HG03097 (cell line): ENCODE measurements around the gene LCAT.
"Not testable (repeated sequence)": the region's sequence is repeated elsewhere in the genome, so short reads cannot be mapped to it uniquely, and the experiment has no call there.

ENCODE experiments used
- ATAC-seq: cut with Tn5 transposase; IDR thresholded peaks from one replicate; pipeline ENCODE4 v1.9.1; 2021; ENCODE audit not compliant: unreplicated experiment, low FRiP score

Gene LCAT

DNA sequence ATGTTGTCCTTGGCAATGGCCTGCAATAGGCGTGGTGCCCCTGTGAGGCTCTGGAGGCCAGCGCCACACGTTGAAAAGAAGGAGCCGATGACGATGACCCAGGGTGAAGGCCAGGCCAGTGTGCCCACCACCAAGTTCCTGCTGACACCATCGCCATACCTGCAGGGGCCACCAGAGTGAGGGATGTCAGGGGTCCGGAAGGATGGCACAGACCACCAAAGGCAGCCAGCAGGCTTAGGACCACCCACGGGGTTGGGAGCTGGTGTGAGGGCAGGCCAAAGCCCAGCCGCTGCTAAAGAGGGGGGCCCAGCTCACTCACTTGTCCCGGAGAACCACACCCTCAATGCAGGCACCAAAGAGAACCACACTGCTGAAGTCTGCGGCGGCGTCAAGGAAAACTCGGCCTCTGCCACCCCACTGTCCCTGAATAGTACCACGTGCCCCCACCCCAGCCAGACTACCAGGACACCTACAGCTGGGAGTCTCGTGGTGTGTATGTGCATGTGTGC, 6.5 kb upstream of the LCAT start:
- no peak for ATAC-seq

DNA sequence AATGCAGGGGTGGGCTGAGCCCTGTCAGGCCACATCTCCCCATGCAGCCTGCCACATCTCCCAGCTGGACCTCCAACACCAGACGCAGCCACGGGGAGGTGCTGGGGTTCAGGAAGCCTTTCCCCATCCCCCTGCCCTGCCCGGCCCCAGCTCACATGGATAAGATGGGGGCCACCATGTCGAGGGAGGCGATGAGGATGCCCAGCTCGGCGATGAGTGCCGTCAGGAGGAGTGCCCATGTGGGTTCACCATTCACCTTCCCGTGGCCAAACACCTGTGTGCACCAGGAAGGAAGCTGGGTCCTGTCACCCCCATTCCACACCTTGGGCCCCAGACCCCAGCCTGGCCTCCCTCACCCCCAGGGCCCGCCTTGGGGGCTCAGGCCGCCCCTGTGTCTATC, 5.7 kb upstream of the LCAT start:
- no peak for ATAC-seq

GRCh38 chr16:67948015-67948414, 4.1 kb upstream of the LCAT start:
- no peak for ATAC-seq

- no peak for ATAC-seq
These were observed 3.1 kb upstream of the LCAT start for GRCh38 chr16:67946966-67947558.

DNA sequence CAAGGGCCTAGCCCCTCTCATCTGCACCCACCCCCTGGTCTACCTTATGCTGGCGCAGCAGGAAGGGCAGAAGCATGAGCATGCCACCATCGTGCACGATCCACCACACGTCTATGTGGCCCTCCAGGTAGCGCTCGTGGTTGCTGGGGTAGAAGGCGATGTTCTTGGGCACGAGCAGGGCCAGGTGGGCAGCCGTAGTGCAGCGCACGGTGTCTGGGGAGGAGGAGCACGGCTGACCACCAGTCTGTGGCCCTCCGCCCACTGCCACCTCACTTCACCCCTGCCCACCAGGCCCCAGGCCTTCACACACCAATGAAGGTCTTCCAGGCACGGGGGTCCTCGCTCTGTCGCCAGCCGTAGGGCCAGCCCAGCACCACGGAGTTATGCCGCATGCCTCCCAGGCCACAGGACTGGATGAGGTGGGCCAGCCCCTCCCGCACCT, 2.2 kb upstream of the LCAT start:
- no peak for ATAC-seq

DNA sequence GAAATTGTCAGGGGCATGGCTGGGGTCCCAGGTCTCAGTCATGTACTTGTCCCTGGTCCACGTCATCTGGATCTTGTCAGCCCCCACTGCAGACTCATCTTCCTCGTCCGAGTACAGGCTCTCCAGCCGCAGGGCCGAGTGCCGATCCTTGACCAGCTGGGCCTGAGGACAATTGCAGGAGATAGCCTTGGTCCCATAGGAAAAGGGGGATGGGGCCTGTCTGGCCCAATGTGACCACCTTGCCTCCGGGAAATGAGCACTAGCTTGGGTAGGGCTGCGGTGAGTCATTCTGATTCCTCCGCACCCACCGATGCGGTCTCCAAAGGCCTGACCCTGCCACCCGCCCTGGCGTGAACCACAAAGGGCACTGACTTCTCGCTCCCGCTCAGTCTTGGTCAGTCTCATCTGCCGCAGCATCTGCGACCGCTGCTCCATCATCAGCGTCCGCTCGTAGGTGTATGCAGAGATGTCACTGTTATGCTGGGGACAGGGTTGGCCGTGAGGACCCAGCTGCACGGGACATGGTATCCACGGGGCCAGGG, 1.5 kb upstream of the LCAT start:
- ATAC-seq = no peak

- no peak for ATAC-seq
These were observed 921 bp upstream of the LCAT start for GRCh38 chr16:67944690-67945391.

DNA sequence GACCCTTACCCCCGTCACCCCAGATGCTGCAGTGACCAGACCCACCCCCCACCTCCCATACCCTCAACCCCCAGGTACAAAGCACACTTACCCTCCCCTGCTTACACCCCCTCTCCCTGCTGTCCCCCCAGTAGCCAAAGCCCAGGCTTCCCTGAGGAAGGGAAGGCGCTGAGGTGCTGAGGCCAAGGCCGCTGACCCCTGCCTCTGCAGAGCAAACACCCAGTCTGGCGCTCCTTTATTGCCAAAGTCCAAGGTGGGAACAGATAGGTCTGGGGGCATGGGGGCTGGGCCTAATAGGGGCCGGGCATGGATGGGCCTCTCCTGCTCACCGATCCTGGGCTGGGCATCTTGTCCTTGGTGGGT, 683 bp downstream of the LCAT start:
- no peak for ATAC-seq

- ATAC-seq = no peak
These were observed 1.2 kb downstream of the LCAT start for GRCh38 chr16:67942510-67943255.

- ATAC-seq = no peak
These were observed 1.8 kb downstream of the LCAT start for GRCh38 chr16:67942200-67942509.

DNA sequence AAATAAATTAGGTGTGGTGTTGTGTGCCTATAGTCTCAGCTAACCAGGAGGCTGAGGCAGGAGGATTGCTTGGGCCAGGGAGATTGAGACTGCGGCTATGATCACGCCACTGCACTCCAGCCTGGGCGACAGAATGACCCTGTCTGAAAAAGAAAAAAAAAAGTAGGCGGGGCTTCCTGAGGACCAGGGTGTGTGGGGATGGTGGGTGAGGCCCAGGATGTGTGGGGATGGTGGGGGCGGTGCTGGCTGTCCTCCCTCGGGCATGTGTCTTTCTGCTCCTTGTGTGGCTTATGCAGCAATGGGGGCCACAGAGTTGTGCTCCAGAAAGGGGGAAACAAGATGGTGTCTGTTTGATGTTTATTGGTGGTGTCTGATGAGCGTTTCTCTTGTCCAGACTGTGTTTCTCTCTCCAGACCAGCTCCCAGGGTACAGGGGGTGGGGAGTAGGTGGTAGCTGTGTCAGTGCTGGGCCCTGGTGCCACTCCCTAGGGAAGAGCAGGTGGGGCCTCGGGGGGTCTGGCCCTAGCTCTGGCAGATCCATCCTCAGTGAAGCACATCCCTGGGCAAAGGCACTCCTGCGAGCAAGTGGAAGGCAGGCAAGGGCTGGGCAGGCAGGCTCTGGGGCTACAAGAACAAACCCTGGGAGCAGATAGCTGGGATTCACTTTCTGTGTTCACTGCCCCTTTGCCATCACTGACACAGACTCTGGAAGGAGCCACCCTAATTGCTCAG, 2.3 kb downstream of the LCAT start:
- no peak for ATAC-seq

DNA sequence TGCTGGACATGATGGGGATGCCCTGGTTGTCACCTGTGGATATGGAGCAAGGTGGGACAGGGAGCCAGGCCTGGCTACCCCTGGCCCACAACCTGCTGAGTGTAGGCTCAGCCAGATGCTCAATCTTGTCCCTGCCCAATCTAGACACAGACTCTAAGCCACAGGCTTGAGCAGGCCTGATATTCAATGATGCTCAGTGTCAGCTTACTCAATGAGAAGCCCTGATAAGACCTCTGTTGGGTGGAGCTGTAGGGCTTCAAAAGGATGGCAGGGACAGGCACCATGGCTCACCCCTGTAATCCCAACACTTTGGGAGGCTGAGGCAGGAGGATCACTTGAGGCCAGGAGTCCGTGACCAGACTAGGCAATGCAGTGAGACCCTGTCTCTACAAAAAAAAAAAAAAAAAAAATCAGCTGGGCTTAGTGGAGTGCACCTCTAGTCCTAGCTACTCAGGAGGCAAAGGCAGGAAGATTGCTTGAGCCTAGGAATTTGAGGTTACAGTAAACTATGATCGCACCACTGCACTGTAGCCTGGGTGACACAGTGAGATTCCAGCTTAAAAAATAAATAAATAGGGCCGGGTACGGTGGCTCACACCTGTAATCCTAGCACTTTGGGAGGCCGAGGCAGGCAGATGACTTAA, 3.4 kb downstream of the LCAT start:
- ATAC-seq = no peak

DNA sequence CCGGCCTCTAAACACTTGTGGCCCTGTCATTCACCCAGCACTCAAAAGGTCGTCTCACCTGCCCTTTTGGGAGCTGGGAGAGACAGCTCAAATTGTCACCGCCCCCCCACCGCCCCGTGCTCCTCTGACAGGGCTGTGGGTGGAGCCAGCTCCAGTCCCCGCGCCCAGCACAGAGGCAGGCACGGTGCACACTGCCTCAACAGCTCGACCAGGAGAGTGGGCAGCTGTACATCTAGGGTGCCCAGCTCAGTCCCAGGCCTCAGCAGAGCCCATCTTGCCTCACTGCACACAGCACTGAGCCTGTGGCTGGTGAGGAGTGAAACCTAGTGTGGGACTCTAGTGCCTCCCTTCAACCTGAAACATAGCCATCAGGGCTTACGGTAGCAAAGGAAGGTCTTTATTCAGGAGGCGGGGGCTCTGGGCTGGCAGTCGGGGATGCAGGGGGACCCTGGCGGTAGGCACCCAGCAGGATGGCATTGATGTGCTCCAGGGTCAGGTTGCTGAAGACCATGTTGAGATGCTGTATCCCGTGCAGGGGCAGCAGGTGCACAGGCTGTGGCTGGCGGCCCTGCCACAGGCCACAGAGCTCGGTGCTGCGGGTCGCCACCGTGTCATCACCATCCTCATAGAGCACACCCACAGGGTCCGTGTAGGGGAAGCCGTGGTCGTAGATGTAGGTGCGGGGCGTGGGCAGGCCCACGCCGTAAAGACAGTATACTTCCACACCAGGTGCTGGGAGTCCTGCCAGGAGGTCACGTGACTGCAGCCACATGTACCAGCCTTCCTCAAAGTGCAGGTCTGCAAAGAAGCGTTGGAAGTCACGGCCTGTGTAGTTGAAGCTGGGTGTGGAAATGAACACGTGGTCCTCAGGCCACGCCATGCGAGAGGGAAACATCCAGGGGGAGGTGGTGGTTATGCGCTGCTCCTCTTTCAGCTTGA, 4.1 kb downstream of the LCAT start:
- ATAC-seq = no peak

DNA sequence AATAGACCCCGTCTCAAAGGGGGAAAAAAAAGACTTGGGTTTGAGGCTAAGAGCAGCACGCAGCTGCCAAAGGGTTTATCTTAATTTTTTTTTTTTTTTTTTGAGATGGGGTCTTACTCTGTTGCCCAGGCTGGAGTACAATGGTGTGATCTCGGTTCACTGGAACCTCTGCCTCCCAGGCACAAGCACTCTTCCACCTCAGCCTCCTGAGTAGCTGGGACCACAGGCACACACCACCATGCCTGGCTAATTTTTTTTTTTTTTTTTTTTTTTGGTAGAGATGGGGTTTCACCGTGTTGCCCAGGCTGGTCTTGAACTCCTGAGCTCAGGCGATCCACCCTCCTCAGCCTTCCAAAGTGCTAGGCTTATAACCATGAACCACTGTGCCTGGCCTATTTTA, 6.2 kb downstream of the LCAT start:
- not testable (repeated sequence) for ATAC-seq

GRCh38 chr16:67936880-67937605, 6.9 kb downstream of the LCAT start:
- peak; percentile 47 for ATAC-seq

DNA sequence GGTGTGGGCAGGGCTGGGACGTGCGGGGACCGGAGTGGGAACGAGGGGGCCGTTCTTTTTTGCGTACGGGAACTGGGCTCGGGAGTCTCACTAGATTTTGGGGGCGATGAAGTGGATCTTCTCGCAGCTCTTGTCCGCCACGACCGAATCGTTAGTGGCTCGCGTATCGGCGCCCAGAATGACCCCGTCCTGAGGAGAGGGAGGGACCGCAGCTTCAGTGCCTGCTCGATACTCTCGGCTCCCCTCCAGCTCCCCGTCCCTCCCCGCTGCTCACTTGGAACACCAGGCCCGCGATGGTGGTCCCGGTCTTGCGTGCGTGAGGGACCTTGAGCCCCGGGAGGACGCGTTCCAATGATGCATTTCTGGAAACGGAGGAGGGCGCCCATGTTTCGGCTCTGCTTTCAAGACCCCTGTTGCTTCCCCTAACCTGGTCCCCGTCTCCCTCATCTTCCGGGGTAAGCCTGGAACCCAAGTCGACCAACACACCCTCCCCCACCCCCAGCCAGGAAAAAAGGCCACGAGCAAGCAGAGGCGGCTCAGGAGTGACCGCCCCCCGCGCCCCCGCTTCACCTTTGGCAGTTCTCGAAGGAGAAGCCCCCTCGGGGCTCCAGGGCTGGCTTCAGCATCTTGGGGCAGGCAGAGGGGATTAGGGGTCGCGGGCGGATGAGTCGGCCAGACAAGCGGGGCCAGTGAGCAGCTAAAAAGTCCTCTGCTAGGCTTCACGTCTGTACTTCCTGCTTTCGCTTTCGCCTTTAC, 7.6 kb downstream of the LCAT start, which contains the start of gene PSMB10:
Gene PSMB10 (minus strand): TSS at position 727 of the 756 bp plus-strand sequence. CDS start 101 bp downstream, at position 626.
- no peak for ATAC-seq

- peak; percentile 78 for ATAC-seq
These were observed 8.4 kb downstream of the LCAT start for GRCh38 chr16:67935402-67936123.
